GM12874 (cell line): Measurements from ENCODE around the gene OR52B2.

ENCODE experiments used
- CTCF ChIP-seq: IDR thresholded peaks from 2 replicates; pipeline ENCODE4 v1.5.1; 2011; ENCODE audit warnings: low read depth, mild to moderate bottlenecking, control low read depth, low read length, moderate library complexity; ENCODE audit not compliant: insufficient read depth

OR52B2 gene

GRCh38 chr11:6199174-6199810 lies 29.2 kb upstream of the OR52B2 start, which contains the start of gene OR52W1:
OR52W1 (plus strand) TSS chr11:6199224; CDS start chr11:6199224, 0 bp downstream.
- TF ChIP-seq CTCF, result no peak

GRCh38 chr11:6197466-6198200 lies 27.5 kb upstream of the OR52B2 start:
- no peak for TF ChIP-seq CTCF

- TF ChIP-seq CTCF, result no peak
These were observed 26.3 kb upstream of the OR52B2 start for GRCh38 chr11:6196396-6196795.

- TF ChIP-seq CTCF, result no peak
These were observed 24.0 kb upstream of the OR52B2 start for GRCh38 chr11:6194065-6194581.

GRCh38 chr11:6191742-6192141 lies 21.6 kb upstream of the OR52B2 start:
- TF ChIP-seq CTCF, result no peak

GRCh38 chr11:6175440-6175839 lies 5.3 kb upstream of the OR52B2 start:
- no peak for TF ChIP-seq CTCF

GRCh38 chr11:6156628-6157359 lies 13.3 kb downstream of the OR52B2 start:
- TF ChIP-seq CTCF, result no peak
